Type B pancreatic cell (in vitro differentiated cells): ENCODE measurements around the gene IQGAP2. TPM values are rescaled to one million over a fixed set of nuclear protein-coding genes. Genes with fewer than 3 reads are reported as not detected.
A peak's percentile ranks its signal among the peaks of the same experiment; 100 is the strongest.

Source experiments
- DNase-seq: peaks from one replicate; pipeline ENCODE4 v3.0.0; 2021; ENCODE audit warnings: mixed read lengths; ENCODE audit not compliant: unreplicated experiment; ENCODE audit errors: extremely low spot score
- H3K27ac Mint-ChIP-seq: 2 replicates; pipeline ENCODE4 v1.8.0; 2021; ENCODE audit warnings: mild to moderate bottlenecking, mixed read lengths
- H3K27me3 Mint-ChIP-seq: 2 replicates; pipeline ENCODE4 v1.8.0; 2021; ENCODE audit warnings: mixed read lengths
- H3K36me3 Mint-ChIP-seq: 2 replicates; pipeline ENCODE4 v1.8.0; 2021; ENCODE audit warnings: mixed read lengths
- H3K4me1 Mint-ChIP-seq: one replicate; pipeline ENCODE4 v1.8.0; 2021; ENCODE audit warnings: mixed read lengths; ENCODE audit not compliant: unreplicated experiment
- H3K4me3 Mint-ChIP-seq: 2 replicates; pipeline ENCODE4 v1.8.0; 2021; ENCODE audit warnings: mild to moderate bottlenecking, mixed read lengths
- H3K9me3 Mint-ChIP-seq: 2 replicates; pipeline ENCODE4 v1.8.0; 2021; ENCODE audit warnings: mixed read lengths
- total RNA-seq: library from RNA; stranded (reverse); gene quantifications from 2 replicates; pipeline ENCODE4 v1.2.1, GENCODE V29; 2021; ENCODE audit warnings: low replicate concordance
- TF ChIP-seq, protein P1 (sequence below): fragments of 200-600 bp; sonication (generic); conservative IDR thresholded peaks from 2 replicates; pipeline ENCODE4 v1.5.0; 2021; ENCODE audit warnings: antibody characterized with exemption, mild to moderate bottlenecking

The IQGAP2 gene
- total RNA-seq, 1 donor from 2014 or later = 24.7 TPM

DNA sequence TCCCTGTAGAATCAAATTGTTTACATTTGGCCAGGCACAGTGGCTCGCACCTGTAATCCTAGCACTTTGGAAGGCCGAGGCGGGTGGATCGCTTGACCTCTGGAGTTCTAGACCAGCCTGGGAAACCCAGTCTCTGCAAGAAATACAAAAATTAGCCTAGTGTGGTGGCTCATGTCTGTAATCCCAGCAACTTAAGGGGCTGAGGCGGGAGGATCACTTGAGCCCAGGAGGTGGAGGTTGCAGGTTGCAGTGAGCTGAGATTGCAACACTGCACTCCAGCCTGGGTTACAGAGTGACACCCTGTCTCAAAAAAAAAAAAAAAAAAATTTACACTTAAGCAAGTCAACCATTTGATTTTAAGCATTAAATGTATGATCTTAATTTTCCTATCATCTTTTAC, 17.5 kb upstream of the IQGAP2 start:
- Mint-ChIP-seq H3K4me1 (peaks cover 45% of the 10 kb centered on the region), H3K9me3 (no peaks in the 10 kb centered on the region), H3K27me3 (peaks cover 5% of the 10 kb centered on the region), H3K4me3 (no peak overlapping the region), H3K36me3 (no peaks in the 10 kb centered on the region), H3K27ac (no peak overlapping the region)
- TF ChIP-seq, protein P1, sequence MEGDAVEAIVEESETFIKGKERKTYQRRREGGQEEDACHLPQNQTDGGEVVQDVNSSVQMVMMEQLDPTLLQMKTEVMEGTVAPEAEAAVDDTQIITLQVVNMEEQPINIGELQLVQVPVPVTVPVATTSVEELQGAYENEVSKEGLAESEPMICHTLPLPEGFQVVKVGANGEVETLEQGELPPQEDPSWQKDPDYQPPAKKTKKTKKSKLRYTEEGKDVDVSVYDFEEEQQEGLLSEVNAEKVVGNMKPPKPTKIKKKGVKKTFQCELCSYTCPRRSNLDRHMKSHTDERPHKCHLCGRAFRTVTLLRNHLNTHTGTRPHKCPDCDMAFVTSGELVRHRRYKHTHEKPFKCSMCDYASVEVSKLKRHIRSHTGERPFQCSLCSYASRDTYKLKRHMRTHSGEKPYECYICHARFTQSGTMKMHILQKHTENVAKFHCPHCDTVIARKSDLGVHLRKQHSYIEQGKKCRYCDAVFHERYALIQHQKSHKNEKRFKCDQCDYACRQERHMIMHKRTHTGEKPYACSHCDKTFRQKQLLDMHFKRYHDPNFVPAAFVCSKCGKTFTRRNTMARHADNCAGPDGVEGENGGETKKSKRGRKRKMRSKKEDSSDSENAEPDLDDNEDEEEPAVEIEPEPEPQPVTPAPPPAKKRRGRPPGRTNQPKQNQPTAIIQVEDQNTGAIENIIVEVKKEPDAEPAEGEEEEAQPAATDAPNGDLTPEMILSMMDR = no peak
- DNase-seq = no peak

DNA sequence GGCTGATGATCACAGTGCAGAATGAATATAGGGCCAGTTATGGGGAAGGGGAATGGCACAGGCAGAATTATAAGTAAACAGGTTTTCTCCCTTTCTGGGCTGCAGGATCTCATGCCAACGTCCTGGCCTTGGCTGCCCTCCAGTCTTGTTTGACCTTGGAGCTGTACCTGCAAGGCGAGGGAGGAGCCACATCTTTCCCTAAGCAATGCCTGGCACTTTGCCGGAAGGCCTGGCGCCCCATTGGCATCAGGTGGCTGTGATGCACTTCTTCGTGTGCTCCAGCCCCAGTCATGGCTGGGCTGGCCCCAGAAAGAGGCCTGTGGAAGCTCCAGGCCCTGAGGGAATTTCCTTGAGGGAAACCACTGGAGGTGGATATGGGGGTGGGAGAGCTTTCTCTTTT, 16.7 kb upstream of the IQGAP2 start:
- DNase-seq = no peak
- H3K9me3 Mint-ChIP-seq = no peaks in the 10 kb centered on the region
- H3K27ac Mint-ChIP-seq = no peak overlapping the region
- no peaks in the 10 kb centered on the region for H3K36me3 Mint-ChIP-seq
- TF ChIP-seq, protein P1 = no peak
- peaks cover 40% of the 10 kb centered on the region for H3K4me1 Mint-ChIP-seq
- H3K4me3 Mint-ChIP-seq = no peak overlapping the region
- peaks cover 5% of the 10 kb centered on the region for H3K27me3 Mint-ChIP-seq

DNA sequence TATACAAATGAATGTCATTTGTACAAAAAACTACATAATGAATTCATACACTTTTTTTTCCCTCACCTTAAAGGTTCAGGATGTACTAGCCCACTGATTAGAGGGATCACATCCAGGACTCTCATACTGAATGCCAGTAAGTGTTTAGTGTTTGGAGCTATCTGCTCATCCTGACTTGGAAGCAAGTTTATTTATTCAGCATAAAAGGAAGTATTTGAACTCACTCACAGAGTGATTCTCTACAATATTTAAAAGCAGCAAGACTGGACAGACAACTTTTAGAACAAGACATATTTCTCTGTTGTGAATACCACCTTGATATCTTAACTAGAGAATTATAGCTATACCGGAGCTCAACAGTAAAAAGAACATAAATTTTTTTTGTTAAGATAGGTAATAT, 14.8 kb upstream of the IQGAP2 start:
- Mint-ChIP-seq H3K27me3 (peaks cover 2% of the 10 kb centered on the region), H3K4me3 (peak overlapping the region; percentile 24), H3K9me3 (no peaks in the 10 kb centered on the region), H3K4me1 (peaks cover 45% of the 10 kb centered on the region), H3K27ac (peak overlapping the region; percentile 68), H3K36me3 (no peaks in the 10 kb centered on the region)
- DNase-seq = no peak
- TF ChIP-seq, protein P1 = no peak

DNA sequence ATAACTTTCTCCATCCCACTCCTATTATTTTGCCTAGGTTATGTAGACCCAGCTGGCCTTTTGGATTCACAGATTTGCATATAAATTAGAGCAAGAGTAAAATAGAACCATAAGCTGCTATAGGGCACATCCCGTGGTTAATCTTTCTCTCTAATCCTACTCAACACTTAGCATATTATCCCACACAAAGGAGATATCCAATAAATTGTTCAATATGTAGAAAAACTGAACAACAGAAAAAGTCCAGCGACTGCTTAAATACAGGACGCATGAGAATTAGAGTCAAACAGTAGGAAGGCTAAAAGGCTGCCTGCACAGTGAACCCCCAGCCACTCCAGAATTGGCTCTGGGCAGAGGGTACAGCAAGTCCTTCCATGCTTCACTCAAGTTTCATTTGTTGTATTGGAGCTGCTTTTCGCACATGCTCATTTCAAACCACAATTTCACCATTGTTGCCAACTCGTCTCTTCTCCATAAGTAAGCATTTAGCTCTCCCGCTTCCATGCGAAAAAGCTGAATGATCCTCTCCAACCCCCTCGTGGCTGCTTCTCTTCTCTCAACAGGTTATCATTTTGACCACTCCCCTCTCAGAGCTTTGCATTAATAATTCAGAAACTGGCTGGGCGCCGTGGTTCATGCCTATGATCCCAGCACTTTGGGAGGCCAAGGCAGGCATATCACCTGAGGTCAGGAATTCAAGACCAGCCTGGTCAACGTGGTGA, 14.1 kb upstream of the IQGAP2 start:
- H3K27me3 Mint-ChIP-seq = no peaks in the 10 kb centered on the region
- no peak for DNase-seq
- no peaks in the 10 kb centered on the region for H3K9me3 Mint-ChIP-seq
- no peak overlapping the region for H3K4me3 Mint-ChIP-seq
- H3K36me3 Mint-ChIP-seq = no peaks in the 10 kb centered on the region
- TF ChIP-seq, protein P1 = no peak
- peaks cover 45% of the 10 kb centered on the region for H3K4me1 Mint-ChIP-seq
- H3K27ac Mint-ChIP-seq = peak overlapping the region; percentile 14

DNA sequence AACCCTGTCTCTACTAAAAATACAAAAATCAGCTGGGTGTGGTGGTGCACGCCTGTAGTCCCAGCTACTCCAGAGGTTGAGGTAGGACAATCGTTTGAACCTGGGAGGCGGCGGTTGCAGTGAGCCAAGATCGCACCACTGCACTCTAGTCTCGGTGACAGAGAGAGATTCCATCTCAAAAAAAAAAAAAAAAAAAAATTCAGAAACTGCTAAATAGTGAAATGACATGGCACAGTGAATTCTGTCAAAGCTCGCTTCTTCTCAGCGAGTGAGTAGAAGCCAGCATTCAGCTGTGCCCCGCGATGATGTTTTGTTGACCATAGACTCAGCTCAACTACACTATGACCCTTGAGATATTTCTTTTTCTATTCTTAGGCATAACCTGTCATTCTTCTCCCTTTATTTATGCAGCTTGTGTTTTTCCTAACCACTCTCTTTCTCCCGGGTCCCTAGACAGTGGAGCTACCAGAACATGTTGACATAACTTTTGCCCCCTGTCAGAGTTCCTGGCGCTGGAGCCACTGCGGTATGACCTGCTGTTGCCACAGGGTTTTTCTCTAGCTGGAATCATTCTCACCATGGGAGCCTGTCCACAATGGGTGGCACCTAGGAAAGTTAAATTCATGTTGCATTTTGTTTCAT, 13.5 kb upstream of the IQGAP2 start:
- peaks cover 45% of the 10 kb centered on the region for H3K4me1 Mint-ChIP-seq
- no peaks in the 10 kb centered on the region for H3K27me3 Mint-ChIP-seq
- TF ChIP-seq, protein P1 = no peak
- H3K27ac Mint-ChIP-seq = no peak overlapping the region
- peak overlapping the region; percentile 55 for H3K4me3 Mint-ChIP-seq
- H3K36me3 Mint-ChIP-seq = no peaks in the 10 kb centered on the region
- DNase-seq = no peak
- H3K9me3 Mint-ChIP-seq = no peaks in the 10 kb centered on the region
